Measurements from ENCODE around the gene KRTAP4-16. TPM values are rescaled to one million over a fixed set of nuclear protein-coding genes. Genes with fewer than 3 reads are reported as not detected.
"Not testable (repeated sequence)": the region's sequence is repeated elsewhere in the genome, so short reads cannot be mapped to it uniquely, and the experiment has no call there.

KRTAP4-16 gene
- total RNA-seq, 1 experiment from 2014 or later = not detected

DNA sequence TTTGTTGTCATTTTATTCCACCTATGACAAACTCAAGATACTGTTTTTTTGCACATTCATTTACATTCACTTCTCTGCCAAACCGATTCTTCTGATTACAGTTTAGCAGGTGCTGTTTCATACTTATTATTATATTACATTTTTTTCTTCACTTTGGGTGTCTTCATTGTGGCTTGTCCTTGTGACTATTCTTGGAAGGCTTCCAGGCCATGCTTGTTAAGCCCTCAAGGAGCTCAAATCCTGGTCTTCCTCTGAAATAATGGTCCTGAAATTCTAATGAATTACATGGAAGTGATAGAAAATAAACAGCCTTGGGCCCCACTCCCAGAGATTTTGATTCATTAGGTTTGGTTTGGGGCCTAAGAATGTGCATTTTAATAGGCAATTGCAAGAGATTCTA lies 37.7 kb downstream of the KRTAP4-16 start:
- CTCF ChIA-PET = interaction anchor here (1.2 to 1.3 kb wide), 2 partner anchors 15 to 340 kb away, joined by 3 read pairs; no protein-coding TSS in a partner anchor
- H3K4me3 Mint-ChIP-seq (ENCODE audit: low read depth, unreplicated experiment) = no peak overlapping the region
- peaks cover 56% of the 10 kb centered on the region for H3K4me1 Mint-ChIP-seq (ENCODE audit: low read depth, unreplicated experiment)
- intact Hi-C loops (cut with micrococcal nuclease; ENCODE audit: unreplicated experiment) = loop anchor here (5.0 kb wide), 1 partner anchor 207 kb away; no protein-coding TSS in a partner anchor
- no peak overlapping the region for H3K27ac Mint-ChIP-seq (ENCODE audit: unreplicated experiment)
- BruUV-seq (replicated peaks) = no TSS peak
- no peaks in the 10 kb centered on the region for H3K9me3 Mint-ChIP-seq (ENCODE audit: low read depth, unreplicated experiment)
- no peak for DNase-seq
- H3K27me3 Mint-ChIP-seq (ENCODE audit: unreplicated experiment) = no peaks in the 10 kb centered on the region
- peaks cover 16% of the 10 kb centered on the region for H3K36me3 Mint-ChIP-seq (ENCODE audit: insufficient read depth, unreplicated experiment)
- TF ChIP-seq, protein P1, sequence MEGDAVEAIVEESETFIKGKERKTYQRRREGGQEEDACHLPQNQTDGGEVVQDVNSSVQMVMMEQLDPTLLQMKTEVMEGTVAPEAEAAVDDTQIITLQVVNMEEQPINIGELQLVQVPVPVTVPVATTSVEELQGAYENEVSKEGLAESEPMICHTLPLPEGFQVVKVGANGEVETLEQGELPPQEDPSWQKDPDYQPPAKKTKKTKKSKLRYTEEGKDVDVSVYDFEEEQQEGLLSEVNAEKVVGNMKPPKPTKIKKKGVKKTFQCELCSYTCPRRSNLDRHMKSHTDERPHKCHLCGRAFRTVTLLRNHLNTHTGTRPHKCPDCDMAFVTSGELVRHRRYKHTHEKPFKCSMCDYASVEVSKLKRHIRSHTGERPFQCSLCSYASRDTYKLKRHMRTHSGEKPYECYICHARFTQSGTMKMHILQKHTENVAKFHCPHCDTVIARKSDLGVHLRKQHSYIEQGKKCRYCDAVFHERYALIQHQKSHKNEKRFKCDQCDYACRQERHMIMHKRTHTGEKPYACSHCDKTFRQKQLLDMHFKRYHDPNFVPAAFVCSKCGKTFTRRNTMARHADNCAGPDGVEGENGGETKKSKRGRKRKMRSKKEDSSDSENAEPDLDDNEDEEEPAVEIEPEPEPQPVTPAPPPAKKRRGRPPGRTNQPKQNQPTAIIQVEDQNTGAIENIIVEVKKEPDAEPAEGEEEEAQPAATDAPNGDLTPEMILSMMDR (IDR thresholded peaks at IDR 0.05; ENCODE audit: unreplicated experiment) = no peak

DNA sequence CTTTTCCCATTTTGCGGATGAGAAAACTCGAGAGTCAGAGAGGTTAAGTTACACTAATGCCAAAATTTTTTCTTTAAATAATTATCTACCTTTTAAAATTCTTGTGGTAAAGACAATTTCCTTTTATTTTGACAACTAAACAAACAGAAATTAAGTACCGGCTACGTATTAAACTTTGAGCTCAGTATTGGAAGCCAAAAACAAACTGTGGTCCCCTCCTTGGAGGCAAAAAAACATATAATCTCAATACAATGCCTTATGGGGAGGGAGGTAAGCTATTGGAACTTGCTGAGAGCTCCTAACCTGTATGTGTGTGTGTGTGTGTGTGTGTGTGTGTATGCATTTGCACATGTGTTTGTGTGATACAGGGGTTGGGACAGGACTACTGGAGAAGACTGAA lies 38.6 kb downstream of the KRTAP4-16 start:
- no peaks in the 10 kb centered on the region for H3K27me3 Mint-ChIP-seq (ENCODE audit: unreplicated experiment)
- H3K36me3 Mint-ChIP-seq (ENCODE audit: insufficient read depth, unreplicated experiment) = peaks cover 20% of the 10 kb centered on the region
- TF ChIP-seq, protein P1 (IDR thresholded peaks at IDR 0.05; ENCODE audit: unreplicated experiment) = no peak
- no peak for DNase-seq
- no peak overlapping the region for H3K4me3 Mint-ChIP-seq (ENCODE audit: low read depth, unreplicated experiment)
- no peaks in the 10 kb centered on the region for H3K9me3 Mint-ChIP-seq (ENCODE audit: low read depth, unreplicated experiment)
- intact Hi-C loops (cut with micrococcal nuclease; ENCODE audit: unreplicated experiment) = loop anchor here (5.0 kb wide), 1 partner anchor 206 kb away; no protein-coding TSS in a partner anchor
- H3K4me1 Mint-ChIP-seq (ENCODE audit: low read depth, unreplicated experiment) = peaks cover 65% of the 10 kb centered on the region
- no TSS peak for BruUV-seq (replicated peaks)
- CTCF ChIA-PET = interaction anchor here (0.5 to 1.3 kb wide), 5 partner anchors 9 to 561 kb away, joined by 3 to 4 read pairs (median 3); partner anchors contain the start of gene KRT17
- H3K27ac Mint-ChIP-seq (ENCODE audit: unreplicated experiment) = no peak overlapping the region

DNA sequence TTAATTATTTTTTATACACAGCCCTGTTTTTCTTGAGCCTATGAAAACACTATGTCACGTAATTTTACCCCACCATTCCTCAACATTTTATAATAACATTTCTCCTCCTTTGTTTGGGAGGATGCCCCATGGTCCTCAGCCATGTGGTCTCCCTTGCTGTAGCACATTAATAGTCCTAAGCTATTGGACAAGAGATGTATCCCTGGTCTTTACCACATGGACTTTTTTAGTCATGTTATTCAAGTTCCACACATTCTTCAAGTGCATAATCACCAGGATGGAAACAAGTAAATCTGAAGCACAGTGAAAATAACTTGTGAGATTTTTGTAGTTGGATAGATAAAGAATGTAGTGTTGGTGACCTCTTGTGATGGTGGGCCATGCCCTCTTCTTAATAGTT lies 40.0 kb downstream of the KRTAP4-16 start:
- H3K27me3 Mint-ChIP-seq (ENCODE audit: unreplicated experiment) = no peaks in the 10 kb centered on the region
- H3K27ac Mint-ChIP-seq (ENCODE audit: unreplicated experiment) = peak overlapping the region; percentile 88
- peaks cover 67% of the 10 kb centered on the region for H3K4me1 Mint-ChIP-seq (ENCODE audit: low read depth, unreplicated experiment)
- DNase-seq = no peak
- TF ChIP-seq, protein P1 (IDR thresholded peaks at IDR 0.05; ENCODE audit: unreplicated experiment) = no peak
- H3K9me3 Mint-ChIP-seq (ENCODE audit: low read depth, unreplicated experiment) = no peaks in the 10 kb centered on the region
- CTCF ChIA-PET = interaction anchor here (1.0 to 4.5 kb wide), 3 partner anchors 10 to 126 kb away, joined by 5 to 25 read pairs (median 10); partner anchors contain the start of gene KRT23
- no TSS peak for BruUV-seq (replicated peaks)
- peaks cover 20% of the 10 kb centered on the region for H3K36me3 Mint-ChIP-seq (ENCODE audit: insufficient read depth, unreplicated experiment)
- intact Hi-C loops (cut with micrococcal nuclease; ENCODE audit: unreplicated experiment) = loop anchor here (2.0 to 5.0 kb wide), 2 partner anchors 19 to 205 kb away; no protein-coding TSS in a partner anchor
- H3K4me3 Mint-ChIP-seq (ENCODE audit: low read depth, unreplicated experiment) = no peak overlapping the region

DNA sequence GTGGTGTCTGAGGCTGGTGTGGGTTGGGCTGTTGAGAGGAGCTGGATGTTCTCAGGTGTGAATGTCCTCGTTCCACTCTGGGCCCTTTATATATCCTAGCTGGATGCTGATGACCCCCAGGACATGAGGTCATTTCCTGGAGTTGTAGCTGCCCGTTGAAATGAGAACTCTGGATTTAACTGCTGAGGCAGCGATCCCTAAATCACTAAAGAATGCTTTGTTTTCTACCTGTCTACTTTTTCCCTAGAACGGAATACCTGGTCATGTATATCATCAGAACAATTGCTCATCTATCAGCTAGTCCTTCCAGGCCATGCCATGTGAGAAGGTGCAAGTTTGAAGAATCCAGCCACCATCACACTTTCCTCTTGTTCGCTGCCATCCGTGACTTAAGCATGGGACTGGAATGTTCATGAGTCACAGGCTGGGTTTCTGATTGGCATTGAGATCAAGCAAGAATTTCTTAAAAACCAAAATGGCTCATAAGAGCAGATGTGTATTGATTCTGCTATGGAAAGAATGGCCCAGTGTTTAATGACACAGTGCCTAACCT lies 41.9 kb downstream of the KRTAP4-16 start, which contains the start of gene KRTAP2-3:
TSS of gene KRTAP2-3 (minus strand) at position 63 of the 553 bp plus-strand sequence. CDS start 64 bp downstream, outside the sequence.
- intact Hi-C loops (cut with micrococcal nuclease; ENCODE audit: unreplicated experiment) = loop anchor here (1.0 to 5.0 kb wide), 6 partner anchors 17 to 262 kb away; no protein-coding TSS in a partner anchor
- peak; percentile 90 for DNase-seq
- Mint-ChIP-seq H3K36me3 (ENCODE audit: insufficient read depth, unreplicated experiment) (peaks cover 20% of the 10 kb centered on the region), H3K9me3 (ENCODE audit: low read depth, unreplicated experiment) (no peaks in the 10 kb centered on the region), H3K4me1 (ENCODE audit: low read depth, unreplicated experiment) (peaks cover 54% of the 10 kb centered on the region), H3K27ac (ENCODE audit: unreplicated experiment) (peak within 1 kb of the TSS; percentile 88), H3K27me3 (ENCODE audit: unreplicated experiment) (no peaks in the 10 kb centered on the region), H3K4me3 (ENCODE audit: low read depth, unreplicated experiment) (peak within 1 kb of the TSS; percentile 33)
- BruUV-seq (replicated peaks) = no TSS peak
- CTCF ChIA-PET = interaction anchor here (0.7 to 4.5 kb wide), 21 partner anchors 10 to 489 kb away, joined by 3 to 28 read pairs (median 4); partner anchors contain the start of gene KRT23
- TF ChIP-seq, protein P1 (IDR thresholded peaks at IDR 0.05; ENCODE audit: unreplicated experiment) = no peak

DNA sequence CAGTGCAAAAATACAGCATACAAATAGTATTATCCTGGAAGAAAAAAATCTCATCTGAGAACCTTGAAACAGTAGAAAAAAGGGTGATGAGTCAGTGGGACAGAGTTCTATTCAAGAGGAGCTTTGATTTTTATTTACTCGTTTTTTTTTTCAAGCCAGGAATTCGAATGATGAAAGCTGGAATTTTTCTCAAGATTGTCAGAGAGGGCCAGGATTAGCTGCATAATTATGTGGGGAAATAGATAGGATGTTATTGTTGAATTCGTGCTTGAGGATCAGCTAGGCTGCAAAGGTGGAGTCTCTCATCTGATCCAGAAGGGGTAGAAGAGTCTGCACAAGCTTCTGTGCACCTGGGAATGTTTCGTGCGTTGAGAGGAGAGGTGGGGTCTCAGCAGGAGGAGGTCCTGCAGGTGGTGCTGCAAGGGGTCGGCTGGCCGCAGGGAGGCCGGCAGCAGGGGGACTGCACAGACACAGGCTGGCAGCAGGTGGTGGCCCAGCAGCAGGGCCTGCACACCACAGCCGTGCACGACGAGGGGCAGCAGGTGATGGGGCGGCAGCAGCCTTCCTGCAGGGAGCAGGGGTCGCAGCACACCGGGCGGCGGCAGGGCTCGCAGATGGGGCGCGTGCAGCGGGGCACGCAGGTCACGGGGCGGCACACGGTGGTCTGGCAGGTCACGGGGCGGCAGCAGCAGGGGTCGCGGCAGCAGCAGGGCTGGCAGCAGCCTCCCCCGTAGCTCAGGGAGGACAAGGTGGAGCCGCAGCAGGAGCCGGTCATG lies 42.5 kb downstream of the KRTAP4-16 start:
- not testable (repeated sequence) for H3K27me3 Mint-ChIP-seq (ENCODE audit: unreplicated experiment)
- intact Hi-C loops (cut with micrococcal nuclease; ENCODE audit: unreplicated experiment) = loop anchor here (1.0 to 5.0 kb wide), 6 partner anchors 17 to 263 kb away; no protein-coding TSS in a partner anchor

More for the DNA sequence above, 42.5 kb downstream of the KRTAP4-16 start:
- Mint-ChIP-seq H3K4me1 (ENCODE audit: low read depth, unreplicated experiment) (peaks cover 53% of the 10 kb centered on the region), H3K36me3 (ENCODE audit: insufficient read depth, unreplicated experiment) (peaks cover 20% of the 10 kb centered on the region), H3K27ac (ENCODE audit: unreplicated experiment) (peak overlapping the region; percentile 88), H3K4me3 (ENCODE audit: low read depth, unreplicated experiment) (peak overlapping the region; percentile 33)
- DNase-seq; H3K9me3 Mint-ChIP-seq (ENCODE audit: low read depth, unreplicated experiment): not testable (repeated sequence)
- CTCF ChIA-PET = interaction anchor here (0.6 to 4.5 kb wide), 26 partner anchors 11 to 489 kb away, joined by 3 to 28 read pairs (median 4); partner anchors contain the start of gene KRT23
- TSS peak; percentile 98 for BruUV-seq (replicated peaks)

Measured in Calu3 (cell line).